ENCODE measurements around the gene PGD.

DNA sequence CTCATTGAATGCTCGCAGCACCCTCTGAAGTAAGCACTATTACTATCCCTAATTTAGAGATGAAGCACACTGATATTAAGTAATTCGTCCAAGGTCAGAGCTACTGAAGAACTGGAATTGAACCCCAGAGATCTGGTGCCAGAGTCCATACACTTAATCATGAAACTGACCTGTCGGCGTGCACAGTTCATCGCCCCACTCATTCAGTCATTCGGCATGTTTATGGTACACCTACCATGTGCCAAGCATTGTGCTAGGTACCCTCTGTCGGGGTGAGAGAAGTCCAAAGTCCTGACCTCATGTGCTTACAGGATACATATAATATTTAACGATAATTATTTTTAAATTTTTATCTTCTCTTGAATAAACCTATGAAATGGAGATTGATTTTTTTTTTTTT is 25.8 kb downstream of the PGD start:
- TF ChIP-seq, protein P1, sequence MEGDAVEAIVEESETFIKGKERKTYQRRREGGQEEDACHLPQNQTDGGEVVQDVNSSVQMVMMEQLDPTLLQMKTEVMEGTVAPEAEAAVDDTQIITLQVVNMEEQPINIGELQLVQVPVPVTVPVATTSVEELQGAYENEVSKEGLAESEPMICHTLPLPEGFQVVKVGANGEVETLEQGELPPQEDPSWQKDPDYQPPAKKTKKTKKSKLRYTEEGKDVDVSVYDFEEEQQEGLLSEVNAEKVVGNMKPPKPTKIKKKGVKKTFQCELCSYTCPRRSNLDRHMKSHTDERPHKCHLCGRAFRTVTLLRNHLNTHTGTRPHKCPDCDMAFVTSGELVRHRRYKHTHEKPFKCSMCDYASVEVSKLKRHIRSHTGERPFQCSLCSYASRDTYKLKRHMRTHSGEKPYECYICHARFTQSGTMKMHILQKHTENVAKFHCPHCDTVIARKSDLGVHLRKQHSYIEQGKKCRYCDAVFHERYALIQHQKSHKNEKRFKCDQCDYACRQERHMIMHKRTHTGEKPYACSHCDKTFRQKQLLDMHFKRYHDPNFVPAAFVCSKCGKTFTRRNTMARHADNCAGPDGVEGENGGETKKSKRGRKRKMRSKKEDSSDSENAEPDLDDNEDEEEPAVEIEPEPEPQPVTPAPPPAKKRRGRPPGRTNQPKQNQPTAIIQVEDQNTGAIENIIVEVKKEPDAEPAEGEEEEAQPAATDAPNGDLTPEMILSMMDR (IDR thresholded peaks at IDR 0.05) = no peak
- TF ChIP-seq POLR2AphosphoS5 (IDR thresholded peaks at IDR 0.05) = no peak

Measured in prostate gland (tissue), 2 donors.